K562 (cell line): Measurements from ENCODE around the gene KNDC1. TPM values are rescaled to one million over a fixed set of nuclear protein-coding genes. Genes with fewer than 3 reads are reported as not detected.
"Not testable (repeated sequence)": the region's sequence is repeated elsewhere in the genome, so short reads cannot be mapped to it uniquely, and the experiment has no call there.

ENCODE experiments used
- ATAC-seq: fragments of 200-7000 bp; cut with Tn5 transposase; 3 replicates; pipeline ENCODE4 v1.9.1; 2020; ENCODE audit warnings: moderate library complexity
- BruUV-seq: library from RNA; stranded (reverse); fragments of 400-500 nt; replicated peaks from 2 replicates; lab custom pipeline; 2021; lab: Mats Ljungman, UMichigan
- CTCF ChIA-PET: fragments of 300-600 bp; formaldehyde crosslinking; extraction: SDS; loops from one replicate; lab custom pipeline; 2021; ENCODE audit warnings: low intra/inter-chr PET ratio; lab: Yijun Ruan, JAX
- POLR2A ChIA-PET: fragments of 300-600, 350-650 bp; sonication (Branson Sonifier 250); formaldehyde crosslinking; extraction: SDS; loops from one replicate; lab custom pipeline; 2021; ENCODE audit warnings: antibody characterized with exemption, inconsistent platforms; lab: Yijun Ruan, JAX
- DNase-seq, 4 experiments: peaks; one replicate each; pipeline versions ENCODE4 v3.0.0 to v3.0.0-alpha.2; 2011 to 2018; ENCODE audit warnings: low spot score in 3 of 4, mixed read lengths in 3 of 4; ENCODE audit errors: extremely low read depth in 1 of 4
- FAIRE-seq: peaks from 2 replicates; lab custom pipeline; 2011; peaks lifted over from hg19 to GRCh38; lab: Jason Lieb, UNC
- H2AFZ ChIP-seq: 2 replicates; pipeline ENCODE4 v1.6.0; 2011; ENCODE audit warnings: low read depth, low read length, control low read depth, inconsistent platforms
- H3K27ac ChIP-seq: fragments of 200-600 bp; 3 replicates; pipeline ENCODE4 v1.8.0; 2011; ENCODE audit warnings: low read depth, mild to moderate bottlenecking, control low read depth, inconsistent platforms, low read length, moderate library complexity, mixed read lengths; ENCODE audit errors: extremely low read depth
- H3K27me3 ChIP-seq, 2 experiments: fragments of 300-600 bp in 1 of 2; 2 replicates in 1 of 2; 3 replicates in 1 of 2; pipeline versions ENCODE4 v1.6.0 to v1.8.0; 2011; ENCODE audit warnings: inconsistent platforms in 2 of 2, low read length in 2 of 2, mild to moderate bottlenecking in 1 of 2, mixed read lengths in 1 of 2, moderate library complexity in 1 of 2; ENCODE audit not compliant: control insufficient read depth in 2 of 2, insufficient read depth in 2 of 2
- H3K36me3 ChIP-seq: fragments of 300-600 bp; 3 replicates; pipeline ENCODE4 v1.8.0; 2011; ENCODE audit warnings: mild to moderate bottlenecking, low read length, inconsistent platforms; ENCODE audit not compliant: control insufficient read depth, insufficient read depth
- H3K4me1 ChIP-seq, 2 experiments: fragments of 200-600 bp in 1 of 2; replicated peaks in 1 of 2; 2 replicates in 1 of 2; 3 replicates in 1 of 2; pipeline versions ENCODE4 v1.5.1 to v1.8.0; 2011; ENCODE audit warnings: inconsistent platforms in 2 of 2, low read length in 2 of 2, mild to moderate bottlenecking in 1 of 2, mixed read lengths in 1 of 2, moderate library complexity in 1 of 2; ENCODE audit not compliant: control insufficient read depth in 2 of 2, insufficient read depth in 2 of 2
- H3K4me2 ChIP-seq: 2 replicates; pipeline ENCODE4 v1.6.1; 2011; ENCODE audit warnings: low read length, control low read depth, inconsistent platforms, mixed read lengths; ENCODE audit not compliant: insufficient read depth
- H3K4me3 ChIP-seq: fragments of 200-600 bp; sonication (generic), shearing (Covaris generic); 2 replicates; pipeline ENCODE4 v1.5.1; 2016; ENCODE audit warnings: control low read depth, inconsistent platforms
- H3K79me2 ChIP-seq: fragments of 200-600 bp; 3 replicates; pipeline ENCODE4 v1.8.0; 2011; ENCODE audit warnings: low read length, inconsistent platforms; ENCODE audit not compliant: control insufficient read depth, insufficient read depth
- H3K9ac ChIP-seq, 2 experiments: 2 replicates each; pipeline versions ENCODE4 v1.6.0 to v1.6.1; 2011; ENCODE audit warnings: low read depth in 2 of 2, low read length in 2 of 2, control low read depth in 1 of 2, inconsistent platforms in 1 of 2, mild to moderate bottlenecking in 1 of 2, mixed read lengths in 1 of 2; ENCODE audit not compliant: insufficient read depth in 1 of 2
- H3K9me1 ChIP-seq: one replicate; pipeline ENCODE4 v1.6.0; 2011; ENCODE audit warnings: inconsistent platforms, mild to moderate bottlenecking, low read length, moderate library complexity; ENCODE audit not compliant: control insufficient read depth, insufficient read depth
- H3K9me3 ChIP-seq: replicated peaks from 2 replicates; pipeline ENCODE4 v1.5.1; 2011; ENCODE audit warnings: low read depth, low read length, inconsistent platforms; ENCODE audit not compliant: control insufficient read depth, insufficient read depth
- H4K20me1 ChIP-seq: replicated peaks from 2 replicates; pipeline ENCODE4 v1.6.1; 2011; ENCODE audit warnings: low read length, inconsistent platforms, mixed read lengths; ENCODE audit not compliant: control insufficient read depth, insufficient read depth
- CREBBP ChIP-seq: IDR thresholded peaks from one replicate; pipeline ENCODE4 v1.6.1; 2012; ENCODE audit warnings: low read depth, mild to moderate bottlenecking, control low read depth, inconsistent platforms, low read length
- DDX20 ChIP-seq: fragments of 450-650 bp; IDR thresholded peaks from 2 replicates; pipeline ENCODE4 v1.6.1; 2016; ENCODE audit warnings: missing genetic modification characterization, low read depth, mild to moderate bottlenecking, missing compliant biosample characterization, moderate library complexity
- whole genome bisulfite sequencing: fragments of 100-300 bp; shearing (Covaris generic); methylation state at CpG from one replicate; pipeline ENCODE4 v1.1.6; 2016; ENCODE audit warnings: low coverage, mixed read lengths; ENCODE audit not compliant: insufficient coverage; ENCODE audit errors: missing lambda C conversion rate; 5-methylcytosine and 5-hydroxymethylcytosine counted together
- in situ Hi-C: fragments of 300-500 bp; cut with MboI; formaldehyde crosslinking; loops from 4 replicates; pipeline ENCODE4 v1.15.0; 2018; ENCODE audit warnings: inconsistent platforms, mixed read lengths
- intact Hi-C: fragments of 100-400 bp; cut with micrococcal nuclease; formaldehyde crosslinking; loops from 2 replicates; pipeline ENCODE4 v1.14.2; 2022
- polyA plus RNA-seq, 8 experiments: library from polyadenylated mRNA; depleted of rRNA in 4 of 8; stranded (reverse) in 5 of 8; unstranded in 3 of 8; fragments of >200 nt; fragmentation: Nextera tagmentation in 2 of 8; fragmentation: Illumina TruSeq in 1 of 8; extraction: Ambion mirVana in 2 of 8; extraction: Trizol in 1 of 8; gene quantifications; 2 replicates each; pipeline versions ENCODE4 v1.2.1 to v1.2.3, GENCODE V29; 2011 to 2014; ENCODE audit warnings: inconsistent platforms in 1 of 8, missing spikeins in 1 of 8
- total RNA-seq, 7 experiments: library from RNA; depleted of rRNA in 6 of 7; stranded (reverse); fragments of >200 nt in 6 of 7; fragmentation: Illumina TruSeq in 2 of 7; extraction: Trizol in 2 of 7; gene quantifications; 2 replicates each; pipeline versions ENCODE4 v1.2.1 to v1.2.3, GENCODE V29; 2011 to 2021; ENCODE audit warnings: low replicate concordance in 1 of 7

The KNDC1 gene
- total and polyA plus RNA-seq, 9 of the 15 experiments (the other 6 are each of a cell fraction or from before 2014, with no cell fraction given) = 0.07 to 0.26 (median 0.11) TPM; not detected in 6

DNA sequence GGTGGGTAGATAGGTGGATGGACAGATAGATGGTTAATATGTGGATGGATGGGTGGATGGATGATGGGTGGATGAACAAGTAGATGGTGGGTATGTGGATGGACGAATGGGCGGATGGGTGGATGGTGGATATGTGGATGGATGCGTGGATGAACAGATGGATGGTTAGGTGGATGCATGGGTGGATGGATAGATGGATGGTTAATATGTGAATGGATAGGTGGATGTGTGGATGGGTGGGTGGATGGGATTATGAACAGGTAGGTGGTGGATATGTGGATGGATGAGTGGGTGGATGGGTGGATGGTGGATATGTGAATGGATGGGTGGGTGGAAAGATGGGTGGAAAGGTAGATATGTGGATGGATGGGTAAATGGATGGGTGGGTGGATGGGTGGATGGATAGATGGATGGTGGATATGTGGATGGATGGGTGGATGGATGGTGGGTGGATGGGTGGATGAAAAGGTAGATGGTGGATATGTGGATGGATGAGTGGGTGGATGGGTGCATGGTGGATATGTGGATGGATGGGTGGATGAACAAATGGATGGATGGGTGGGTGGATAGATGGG is 14.8 kb downstream of the KNDC1 start:
- H3K9me3 ChIP-seq = no peaks in the 10 kb centered on the region; the same call in 1 of the 2 replicates
- POLR2A ChIA-PET = no interaction called here
- H3K36me3 ChIP-seq = no peaks in the 10 kb centered on the region
- H3K4me1 ChIP-seq = no peaks in the 10 kb centered on the region
- H3K9ac ChIP-seq = no peak overlapping the region
- no peak for ATAC-seq
- no peak overlapping the region for H3K27ac ChIP-seq
- TF ChIP-seq CREBBP (peak; percentile 25), DDX20 (tag) (no peak)
- no peak overlapping the region for H3K4me3 ChIP-seq
- in situ Hi-C loops (no loop called here), intact Hi-C loops (no loop called here)
- no peak overlapping the region for H3K4me2 ChIP-seq
- peaks cover 0 to 25% of the 10 kb centered on the region in 2 experiments; a peak in 2 of 5 replicates for H3K27me3 ChIP-seq
- H3K79me2 ChIP-seq = no peaks in the 10 kb centered on the region
- no peak overlapping the region for H2AFZ ChIP-seq
- H4K20me1 ChIP-seq = no peaks in the 10 kb centered on the region
- WGBS = 0% methylated on average over 3 of the region's 3 CpGs
- no peaks in the 10 kb centered on the region for H3K9me1 ChIP-seq
- BruUV-seq = no TSS peak
- DNase-seq = no peak
- CTCF ChIA-PET = no interaction called here
- no peak for FAIRE-seq

DNA sequence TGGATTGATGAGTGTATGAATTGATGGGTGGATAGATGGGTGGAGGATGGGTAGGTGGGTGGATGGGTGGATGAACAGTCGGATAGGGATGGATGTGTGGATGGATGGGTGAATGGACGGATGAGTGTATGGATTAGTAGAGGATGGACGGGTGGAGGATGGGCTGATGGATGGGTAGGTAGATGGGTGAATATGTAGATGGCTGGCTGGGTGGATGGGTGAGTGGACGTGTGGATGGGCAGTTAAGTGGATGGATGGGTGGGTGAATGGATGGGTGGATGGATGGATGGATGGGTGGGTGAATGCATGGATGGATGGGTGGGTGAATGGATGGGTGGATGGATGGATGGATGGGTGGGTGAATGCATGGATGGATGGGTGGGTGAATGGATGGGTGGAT is 15.6 kb downstream of the KNDC1 start:
- POLR2A ChIA-PET, H3K9me3 ChIP-seq, DNase-seq, H3K9me1 ChIP-seq, H3K27ac ChIP-seq, H3K9ac ChIP-seq, FAIRE-seq, H3K4me1 ChIP-seq, H4K20me1 ChIP-seq, H3K4me3 ChIP-seq, BruUV-seq, in situ Hi-C loops, H3K4me2 ChIP-seq, ATAC-seq, H3K79me2 ChIP-seq, CTCF ChIA-PET, intact Hi-C loops, H3K36me3 ChIP-seq, H2AFZ ChIP-seq: not testable (repeated sequence)
- 0% methylated on average over 1 of the region's 4 CpGs for WGBS
- peaks cover 0 to 28% of the 10 kb centered on the region in 2 experiments; a peak in 3 of 5 replicates for H3K27me3 ChIP-seq
